ENCODE data around the gene RFX5. TPM values are rescaled to one million over a fixed set of nuclear protein-coding genes. Genes with fewer than 3 reads are reported as not detected.

Gene RFX5
- total RNA-seq, 1 donor: 24.2 TPM

DNA sequence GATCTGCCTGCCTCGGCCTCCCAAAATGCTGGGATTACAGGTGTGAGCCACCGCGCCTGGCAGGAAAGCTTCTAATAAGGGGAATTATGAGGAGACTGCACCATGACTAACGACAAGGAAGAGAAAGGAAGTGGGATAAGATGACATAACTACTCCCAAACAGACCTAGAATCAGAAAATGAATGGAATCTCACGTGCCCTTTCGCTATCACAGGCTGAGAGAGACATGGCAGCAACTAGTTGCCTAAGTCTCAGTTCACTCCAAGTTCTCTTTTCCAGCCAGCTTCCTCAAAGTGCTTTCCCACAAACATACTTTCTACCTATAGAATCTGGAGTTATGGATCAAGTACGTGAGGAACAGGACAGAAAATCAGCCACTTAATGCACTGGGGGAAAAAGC lies 21.8 kb downstream of the RFX5 start:
- Histone ChIP-seq H3K4me3 (ENCODE audit: insufficient read depth, low read length) (peak overlapping the region; percentile 69), H3K79me2 (ENCODE audit: insufficient read depth, low read length) (peaks cover 60% of the 10 kb centered on the region), H3K27ac (ENCODE audit: low read depth, low read length) (peak overlapping the region; percentile 93)

DNA sequence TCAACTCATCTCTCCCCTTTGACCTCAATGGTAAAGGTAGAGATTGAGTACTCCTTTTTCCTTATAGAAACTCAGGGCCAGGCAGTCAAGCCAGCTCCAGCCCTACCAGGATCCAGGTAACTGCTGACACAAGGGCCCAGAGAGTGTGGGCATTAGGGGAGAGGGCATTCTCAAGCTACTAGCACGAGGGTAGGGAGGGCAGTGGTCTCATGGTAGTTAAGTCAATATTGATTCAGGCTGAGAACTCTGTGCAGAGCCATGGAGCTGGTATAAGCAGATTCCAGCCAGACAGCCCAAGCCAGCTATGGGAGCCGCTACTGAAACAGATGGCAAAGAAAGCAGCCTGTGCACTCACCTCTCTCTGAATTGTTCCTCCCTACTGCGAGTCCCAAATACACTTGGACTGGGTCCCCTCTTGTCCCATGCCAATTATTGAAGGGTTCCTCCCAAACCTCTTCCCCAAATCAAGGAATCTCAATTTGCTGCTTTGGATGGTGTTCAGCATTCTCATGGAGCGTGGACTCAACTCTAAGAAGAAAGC lies 22.6 kb downstream of the RFX5 start:
- Histone ChIP-seq H3K27ac (ENCODE audit: low read depth, low read length) (no peak overlapping the region), H3K4me3 (ENCODE audit: insufficient read depth, low read length) (no peak overlapping the region), H3K4me1 (ENCODE audit: insufficient read depth, low read length) (peaks cover 22% of the 10 kb centered on the region), H2AFZ (ENCODE audit: low read length) (no peak overlapping the region), H3K4me2 (ENCODE audit: insufficient read depth, low read length) (no peak overlapping the region), H4K20me1 (ENCODE audit: insufficient read depth, low read length) (peaks cover 31% of the 10 kb centered on the region), H3K27me3 (ENCODE audit: insufficient read depth, low read length) (no peaks in the 10 kb centered on the region), H3K79me2 (ENCODE audit: insufficient read depth, low read length) (peaks cover 66% of the 10 kb centered on the region), H3K9me3 (ENCODE audit: low read depth, low read length) (no peaks in the 10 kb centered on the region), H3K36me3 (ENCODE audit: insufficient read depth, low read length) (peaks cover 45% of the 10 kb centered on the region)
- TF ChIP-seq, protein P1, sequence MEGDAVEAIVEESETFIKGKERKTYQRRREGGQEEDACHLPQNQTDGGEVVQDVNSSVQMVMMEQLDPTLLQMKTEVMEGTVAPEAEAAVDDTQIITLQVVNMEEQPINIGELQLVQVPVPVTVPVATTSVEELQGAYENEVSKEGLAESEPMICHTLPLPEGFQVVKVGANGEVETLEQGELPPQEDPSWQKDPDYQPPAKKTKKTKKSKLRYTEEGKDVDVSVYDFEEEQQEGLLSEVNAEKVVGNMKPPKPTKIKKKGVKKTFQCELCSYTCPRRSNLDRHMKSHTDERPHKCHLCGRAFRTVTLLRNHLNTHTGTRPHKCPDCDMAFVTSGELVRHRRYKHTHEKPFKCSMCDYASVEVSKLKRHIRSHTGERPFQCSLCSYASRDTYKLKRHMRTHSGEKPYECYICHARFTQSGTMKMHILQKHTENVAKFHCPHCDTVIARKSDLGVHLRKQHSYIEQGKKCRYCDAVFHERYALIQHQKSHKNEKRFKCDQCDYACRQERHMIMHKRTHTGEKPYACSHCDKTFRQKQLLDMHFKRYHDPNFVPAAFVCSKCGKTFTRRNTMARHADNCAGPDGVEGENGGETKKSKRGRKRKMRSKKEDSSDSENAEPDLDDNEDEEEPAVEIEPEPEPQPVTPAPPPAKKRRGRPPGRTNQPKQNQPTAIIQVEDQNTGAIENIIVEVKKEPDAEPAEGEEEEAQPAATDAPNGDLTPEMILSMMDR (IDR thresholded peaks at IDR 0.05; ENCODE audit: extremely low read depth, low read depth, low read length): no peak
- DNase-seq (ENCODE audit: insufficient read length, low spot score, missing footprints): peak; percentile 52

More for the DNA sequence above, 21.8 kb downstream of the RFX5 start:
- H3K4me2 ChIP-seq (ENCODE audit: insufficient read depth, low read length): peak overlapping the region; percentile 87
- peaks cover 45% of the 10 kb centered on the region for H3K36me3 ChIP-seq (ENCODE audit: insufficient read depth, low read length)
- peak; percentile 36 for DNase-seq (ENCODE audit: insufficient read length, low spot score, missing footprints)
- H3K4me1 ChIP-seq (ENCODE audit: insufficient read depth, low read length): peaks cover 22% of the 10 kb centered on the region
- peaks cover 28% of the 10 kb centered on the region for H4K20me1 ChIP-seq (ENCODE audit: insufficient read depth, low read length)
- no peaks in the 10 kb centered on the region for H3K9me3 ChIP-seq (ENCODE audit: low read depth, low read length)
- H3K27me3 ChIP-seq (ENCODE audit: insufficient read depth, low read length): no peaks in the 10 kb centered on the region
- no peak overlapping the region for H2AFZ ChIP-seq (ENCODE audit: low read length)
- TF ChIP-seq, protein P1 (IDR thresholded peaks at IDR 0.05; ENCODE audit: extremely low read depth, low read depth, low read length): no peak

DNA sequence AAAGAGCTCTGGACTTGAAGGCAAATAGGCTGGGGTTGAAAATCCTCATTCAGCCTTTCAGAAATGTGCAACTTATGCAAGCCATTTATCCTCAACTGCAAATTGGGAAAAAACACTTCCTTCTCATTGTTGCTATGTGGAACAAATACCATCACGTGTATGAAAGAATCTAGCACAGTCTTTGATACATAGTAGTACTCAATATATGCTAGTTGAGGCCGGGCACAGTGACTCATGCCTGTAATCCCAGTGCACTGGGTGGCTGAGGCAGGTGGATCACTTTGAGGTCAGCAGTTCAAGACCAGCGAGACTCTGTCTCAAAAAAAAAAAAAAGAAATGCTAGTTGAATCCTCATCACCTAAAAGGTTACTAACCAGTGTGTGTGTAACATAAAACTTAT lies 28.1 kb downstream of the RFX5 start:
- H3K36me3 ChIP-seq (ENCODE audit: insufficient read depth, low read length): peaks cover 63% of the 10 kb centered on the region
- no peak overlapping the region for H3K27ac ChIP-seq (ENCODE audit: low read depth, low read length)
- peaks cover 59% of the 10 kb centered on the region for H3K79me2 ChIP-seq (ENCODE audit: insufficient read depth, low read length)
- no peak overlapping the region for H3K4me2 ChIP-seq (ENCODE audit: insufficient read depth, low read length)
- TF ChIP-seq, protein P1 (IDR thresholded peaks at IDR 0.05; ENCODE audit: extremely low read depth, low read depth, low read length): no peak
- peaks cover 8% of the 10 kb centered on the region for H3K4me1 ChIP-seq (ENCODE audit: insufficient read depth, low read length)
- no peaks in the 10 kb centered on the region for H3K27me3 ChIP-seq (ENCODE audit: insufficient read depth, low read length)
- H2AFZ ChIP-seq (ENCODE audit: low read length): no peak overlapping the region
- no peak for DNase-seq (ENCODE audit: insufficient read length, low spot score, missing footprints)
- H4K20me1 ChIP-seq (ENCODE audit: insufficient read depth, low read length): peaks cover 32% of the 10 kb centered on the region
- no peak overlapping the region for H3K4me3 ChIP-seq (ENCODE audit: insufficient read depth, low read length)
- no peaks in the 10 kb centered on the region for H3K9me3 ChIP-seq (ENCODE audit: low read depth, low read length)

DNA sequence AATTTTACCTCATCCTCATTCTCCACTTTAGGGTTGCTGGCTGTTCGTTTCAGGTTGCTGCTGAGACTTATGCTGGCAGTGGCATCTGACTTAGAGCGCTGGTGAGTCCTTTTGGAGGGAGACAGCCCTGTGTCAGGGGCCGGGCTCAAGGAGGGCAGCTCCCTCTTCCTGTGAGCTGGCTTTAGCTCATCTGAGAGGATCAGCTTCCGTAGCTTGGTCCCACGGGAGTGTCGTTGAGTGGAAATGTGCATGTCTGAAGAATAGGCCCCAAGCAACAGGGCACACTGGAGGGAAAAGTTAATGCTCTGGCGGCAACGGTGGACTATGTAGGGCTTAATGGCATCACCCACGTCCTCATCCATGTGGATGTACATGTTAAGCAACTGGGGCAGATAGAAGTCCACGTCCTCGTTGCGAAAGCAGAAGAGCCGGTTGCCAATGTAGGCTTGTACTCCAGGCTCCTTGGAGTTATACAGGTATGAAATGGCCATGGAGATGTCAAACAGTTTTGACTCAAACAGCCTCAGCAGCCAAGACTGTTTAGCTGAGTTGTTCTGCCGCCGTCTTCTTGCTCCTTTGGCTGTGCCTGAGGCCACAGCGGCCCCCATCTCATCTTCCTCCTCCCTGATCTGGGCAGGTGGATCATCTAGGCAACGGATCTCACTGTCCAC lies 31.4 kb downstream of the RFX5 start:
- Histone ChIP-seq H3K27ac (ENCODE audit: low read depth, low read length) (no peak overlapping the region), H3K4me1 (ENCODE audit: insufficient read depth, low read length) (peaks cover 39% of the 10 kb centered on the region), H3K9me3 (ENCODE audit: low read depth, low read length) (no peaks in the 10 kb centered on the region), H3K4me2 (ENCODE audit: insufficient read depth, low read length) (no peak overlapping the region), H2AFZ (ENCODE audit: low read length) (no peak overlapping the region), H4K20me1 (ENCODE audit: insufficient read depth, low read length) (peaks cover 55% of the 10 kb centered on the region), H3K4me3 (ENCODE audit: insufficient read depth, low read length) (no peak overlapping the region), H3K79me2 (ENCODE audit: insufficient read depth, low read length) (peaks cover 47% of the 10 kb centered on the region), H3K27me3 (ENCODE audit: insufficient read depth, low read length) (no peaks in the 10 kb centered on the region), H3K36me3 (ENCODE audit: insufficient read depth, low read length) (peaks cover 45% of the 10 kb centered on the region)
- TF ChIP-seq, protein P1 (IDR thresholded peaks at IDR 0.05; ENCODE audit: extremely low read depth, low read depth, low read length): no peak
- DNase-seq (ENCODE audit: insufficient read length, low spot score, missing footprints): peak; percentile 37
